Chondrocyte (in vitro differentiated cells): Measurements from ENCODE around the gene LPP. TPM values are rescaled to one million over a fixed set of nuclear protein-coding genes. Genes with fewer than 3 reads are reported as not detected.

Experiments used
- DNase-seq: peaks from one replicate; pipeline ENCODE4 v3.0.0; 2021; ENCODE audit warnings: mixed read lengths, low spot score
- H3K27ac Mint-ChIP-seq: one replicate; pipeline ENCODE4 v1.8.0; 2021; ENCODE audit warnings: mild to moderate bottlenecking, moderate library complexity, mixed read lengths; ENCODE audit not compliant: unreplicated experiment
- H3K27me3 Mint-ChIP-seq: 2 replicates; pipeline ENCODE4 v1.8.0; 2021; ENCODE audit warnings: low read depth, mixed read lengths
- H3K36me3 Mint-ChIP-seq: 2 replicates; pipeline ENCODE4 v1.8.0; 2021; ENCODE audit warnings: low read depth, mixed read lengths
- H3K4me1 Mint-ChIP-seq: 2 replicates; pipeline ENCODE4 v1.8.0; 2021; ENCODE audit warnings: low read depth, mild to moderate bottlenecking, mixed read lengths
- H3K4me3 Mint-ChIP-seq: one replicate; pipeline ENCODE4 v1.8.0; 2021; ENCODE audit warnings: mild to moderate bottlenecking, moderate library complexity, mixed read lengths; ENCODE audit not compliant: unreplicated experiment
- H3K9me3 Mint-ChIP-seq: 2 replicates; pipeline ENCODE4 v1.8.0; 2021; ENCODE audit warnings: low read depth, mixed read lengths
- CTCF ChIP-seq: fragments of 200-600 bp; sonication (generic); IDR thresholded peaks from 2 replicates; pipeline ENCODE4 v1.5.0; 2021; ENCODE audit warnings: antibody characterized with exemption, mild to moderate bottlenecking, moderate library complexity
- total RNA-seq: library from RNA; stranded (reverse); gene quantifications from 3 replicates; pipeline ENCODE4 v1.2.1, GENCODE V29; 2021

Gene LPP
- total RNA-seq, 1 donor from 2014 or later, result 295 TPM

GRCh38 chr3:188686324-188686723, 532.4 kb downstream of the LPP start:
- peaks cover 75% of the 10 kb centered on the region for H3K4me1 Mint-ChIP-seq
- H3K4me3 Mint-ChIP-seq, result no peak overlapping the region

GRCh38 chr3:188687389-188687788, 533.4 kb downstream of the LPP start:
- H3K27me3 Mint-ChIP-seq, result no peaks in the 10 kb centered on the region
- H3K36me3 Mint-ChIP-seq, result no peaks in the 10 kb centered on the region
- peaks cover 64% of the 10 kb centered on the region for H3K4me1 Mint-ChIP-seq
- H3K27ac Mint-ChIP-seq, result peak overlapping the region; percentile 60
- DNase-seq, result no peak
- TF ChIP-seq CTCF, result peak; percentile 70
- H3K9me3 Mint-ChIP-seq, result peaks cover 5% of the 10 kb centered on the region
- H3K4me3 Mint-ChIP-seq, result no peak overlapping the region

More at GRCh38 chr3:188686324-188686723, 532.4 kb downstream of the LPP start:
- H3K36me3 Mint-ChIP-seq, result no peaks in the 10 kb centered on the region
- H3K27ac Mint-ChIP-seq, result no peak overlapping the region
- H3K27me3 Mint-ChIP-seq, result no peaks in the 10 kb centered on the region
- TF ChIP-seq CTCF, result no peak
- peaks cover 5% of the 10 kb centered on the region for H3K9me3 Mint-ChIP-seq
- DNase-seq, result no peak

GRCh38 chr3:188689101-188689574, 535.2 kb downstream of the LPP start:
- peaks cover 51% of the 10 kb centered on the region for H3K4me1 Mint-ChIP-seq
- DNase-seq, result no peak
- no peaks in the 10 kb centered on the region for H3K36me3 Mint-ChIP-seq
- TF ChIP-seq CTCF, result no peak
- peaks cover 5% of the 10 kb centered on the region for H3K9me3 Mint-ChIP-seq
- peak overlapping the region; percentile 69 for H3K27ac Mint-ChIP-seq
- H3K4me3 Mint-ChIP-seq, result no peak overlapping the region
- no peaks in the 10 kb centered on the region for H3K27me3 Mint-ChIP-seq

- H3K27me3 Mint-ChIP-seq, result no peaks in the 10 kb centered on the region
- H3K27ac Mint-ChIP-seq, result peak overlapping the region; percentile 23
- peaks cover 43% of the 10 kb centered on the region for H3K4me1 Mint-ChIP-seq
- H3K9me3 Mint-ChIP-seq, result peaks cover 5% of the 10 kb centered on the region
- H3K4me3 Mint-ChIP-seq, result no peak overlapping the region
- DNase-seq, result no peak
- no peaks in the 10 kb centered on the region for H3K36me3 Mint-ChIP-seq
- TF ChIP-seq CTCF, result no peak
Observed at GRCh38 chr3:188690064-188690463, 536.1 kb downstream of the LPP start.

GRCh38 chr3:188691004-188691403, 537.0 kb downstream of the LPP start:
- TF ChIP-seq CTCF, result no peak
- H3K36me3 Mint-ChIP-seq, result no peaks in the 10 kb centered on the region

More at GRCh38 chr3:188691004-188691403, 537.0 kb downstream of the LPP start:
- Mint-ChIP-seq H3K4me3 (no peak overlapping the region), H3K27ac (no peak overlapping the region), H3K27me3 (no peaks in the 10 kb centered on the region), H3K9me3 (peaks cover 5% of the 10 kb centered on the region), H3K4me1 (peaks cover 45% of the 10 kb centered on the region)
- DNase-seq, result no peak
